GM18520 (cell line): ENCODE data around the gene MRPL58.
"Not testable (repeated sequence)": the region's sequence is repeated elsewhere in the genome, so short reads cannot be mapped to it uniquely, and the experiment has no call there.

Experiments used
- ATAC-seq: cut with Tn5 transposase; IDR thresholded peaks from one replicate; pipeline ENCODE4 v1.9.1; 2021; ENCODE audit not compliant: unreplicated experiment

The MRPL58 gene

GRCh38 chr17:74987418-74987908 is 25.0 kb upstream of the MRPL58 start, which contains the start of gene CDR2L:
Gene CDR2L (plus strand): TSS chr17:74987632. CDS start chr17:74988044, 412 bp downstream.
- peak; percentile 80 for ATAC-seq

GRCh38 chr17:74987909-74988711 is 24.4 kb upstream of the MRPL58 start:
- ATAC-seq: peak; percentile 17

GRCh38 chr17:74990581-74991105 is 21.8 kb upstream of the MRPL58 start:
- no peak for ATAC-seq

- no peak for ATAC-seq
Measured at GRCh38 chr17:74992223-74992622, 20.2 kb upstream of the MRPL58 start.

- no peak for ATAC-seq
Measured at GRCh38 chr17:74994440-74994839, 18.0 kb upstream of the MRPL58 start.

GRCh38 chr17:74995847-74996246 is 16.6 kb upstream of the MRPL58 start:
- no peak for ATAC-seq

- no peak for ATAC-seq
Measured at GRCh38 chr17:74998783-74999182, 13.7 kb upstream of the MRPL58 start.

GRCh38 chr17:74999523-74999922 is 12.9 kb upstream of the MRPL58 start:
- no peak for ATAC-seq

GRCh38 chr17:75001915-75002843 is 10.3 kb upstream of the MRPL58 start:
- no peak for ATAC-seq

GRCh38 chr17:75003070-75003956 is 9.2 kb upstream of the MRPL58 start:
- ATAC-seq: no peak

GRCh38 chr17:75003957-75004355 is 8.5 kb upstream of the MRPL58 start:
- ATAC-seq: no peak

- no peak for ATAC-seq
Measured at GRCh38 chr17:75004371-75004770, 8.1 kb upstream of the MRPL58 start.

GRCh38 chr17:75005291-75005690 is 7.2 kb upstream of the MRPL58 start:
- ATAC-seq: no peak

- ATAC-seq: not testable (repeated sequence)
Measured at GRCh38 chr17:75006084-75006483, 6.4 kb upstream of the MRPL58 start.

GRCh38 chr17:75006653-75007052 is 5.8 kb upstream of the MRPL58 start:
- ATAC-seq: no peak

- ATAC-seq: no peak
Measured at GRCh38 chr17:75008373-75008772, 4.1 kb upstream of the MRPL58 start.

GRCh38 chr17:75009139-75009724 is 3.2 kb upstream of the MRPL58 start:
- ATAC-seq: no peak

- no peak for ATAC-seq
Measured at GRCh38 chr17:75010683-75011400, 1.6 kb upstream of the MRPL58 start.

- no peak for ATAC-seq
Measured at GRCh38 chr17:75011401-75012095, 922 bp upstream of the MRPL58 start.
